Measurements from ENCODE around the gene PIK3C2A. TPM values are rescaled to one million over a fixed set of nuclear protein-coding genes. Genes with fewer than 3 reads are reported as not detected.

The PIK3C2A gene
- total and polyA plus RNA-seq, 2 of the 13 experiments (the other 11 are each of a cell fraction or from before 2014, with no cell fraction given) = 27.5 to 49.9 TPM

DNA sequence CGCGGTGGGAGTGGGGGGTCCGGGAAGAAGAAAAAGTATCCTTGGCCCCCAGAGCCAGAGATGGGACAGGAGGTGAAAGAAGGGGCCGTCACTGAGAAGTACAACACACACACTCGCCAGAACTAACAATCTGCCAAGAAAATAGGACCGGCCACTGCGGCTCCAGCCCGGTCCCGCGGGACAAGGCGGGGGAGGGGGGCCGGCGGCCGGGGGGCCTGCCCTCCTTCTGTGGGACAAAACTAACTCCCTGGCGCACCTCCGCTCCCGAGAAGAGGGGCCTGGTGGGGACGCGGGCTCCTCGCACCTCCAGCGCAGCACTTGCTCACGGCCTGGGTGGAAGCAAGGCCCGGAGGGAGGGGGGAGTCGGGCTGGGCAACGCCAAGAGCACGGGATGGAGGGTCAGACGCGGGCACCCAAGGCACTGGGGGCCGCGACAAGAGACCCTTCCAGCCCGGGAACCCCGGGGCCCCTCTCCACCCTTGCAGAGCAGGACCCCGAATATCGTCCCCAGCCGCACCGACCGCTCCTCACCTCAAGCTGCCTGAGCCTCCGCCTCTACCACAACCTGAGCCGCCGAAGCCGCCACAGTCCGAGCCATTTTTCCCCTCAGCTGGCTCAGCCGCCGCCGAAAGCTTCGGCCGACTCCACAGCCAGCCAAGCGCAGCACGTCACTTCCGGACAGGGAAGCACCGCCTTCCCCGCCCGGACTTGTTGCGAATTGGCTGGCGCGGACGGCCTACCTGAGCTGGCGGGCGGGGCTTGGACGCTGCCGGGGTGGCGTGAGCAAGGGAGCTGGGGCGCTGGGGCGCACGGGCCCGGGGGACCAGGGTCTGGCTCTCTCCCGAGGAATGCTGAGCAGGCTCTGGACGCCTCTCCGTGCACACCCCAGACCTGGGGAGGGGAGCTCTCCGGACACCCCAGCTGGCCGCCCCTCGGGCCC, at the start of gene PIK3C2A (continued):
- TF ChIP-seq, protein P1, sequence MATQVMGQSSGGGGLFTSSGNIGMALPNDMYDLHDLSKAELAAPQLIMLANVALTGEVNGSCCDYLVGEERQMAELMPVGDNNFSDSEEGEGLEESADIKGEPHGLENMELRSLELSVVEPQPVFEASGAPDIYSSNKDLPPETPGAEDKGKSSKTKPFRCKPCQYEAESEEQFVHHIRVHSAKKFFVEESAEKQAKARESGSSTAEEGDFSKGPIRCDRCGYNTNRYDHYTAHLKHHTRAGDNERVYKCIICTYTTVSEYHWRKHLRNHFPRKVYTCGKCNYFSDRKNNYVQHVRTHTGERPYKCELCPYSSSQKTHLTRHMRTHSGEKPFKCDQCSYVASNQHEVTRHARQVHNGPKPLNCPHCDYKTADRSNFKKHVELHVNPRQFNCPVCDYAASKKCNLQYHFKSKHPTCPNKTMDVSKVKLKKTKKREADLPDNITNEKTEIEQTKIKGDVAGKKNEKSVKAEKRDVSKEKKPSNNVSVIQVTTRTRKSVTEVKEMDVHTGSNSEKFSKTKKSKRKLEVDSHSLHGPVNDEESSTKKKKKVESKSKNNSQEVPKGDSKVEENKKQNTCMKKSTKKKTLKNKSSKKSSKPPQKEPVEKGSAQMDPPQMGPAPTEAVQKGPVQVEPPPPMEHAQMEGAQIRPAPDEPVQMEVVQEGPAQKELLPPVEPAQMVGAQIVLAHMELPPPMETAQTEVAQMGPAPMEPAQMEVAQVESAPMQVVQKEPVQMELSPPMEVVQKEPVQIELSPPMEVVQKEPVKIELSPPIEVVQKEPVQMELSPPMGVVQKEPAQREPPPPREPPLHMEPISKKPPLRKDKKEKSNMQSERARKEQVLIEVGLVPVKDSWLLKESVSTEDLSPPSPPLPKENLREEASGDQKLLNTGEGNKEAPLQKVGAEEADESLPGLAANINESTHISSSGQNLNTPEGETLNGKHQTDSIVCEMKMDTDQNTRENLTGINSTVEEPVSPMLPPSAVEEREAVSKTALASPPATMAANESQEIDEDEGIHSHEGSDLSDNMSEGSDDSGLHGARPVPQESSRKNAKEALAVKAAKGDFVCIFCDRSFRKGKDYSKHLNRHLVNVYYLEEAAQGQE (IDR thresholded peaks at IDR 0.05; ENCODE audit: borderline replicate concordance in 1 of 2, low read depth in 1 of 2, low read length in 2 of 2) = peak in 1 of 2 experiments; percentile 46; a peak in 1 of 4 replicates
- TF ChIP-seq ZNF605 (CRISPR knock-in tag; IDR thresholded peaks at IDR 0.05) = peak; percentile 89
- no peak for TF ChIP-seq ZNF33A (CRISPR knock-in tag; IDR thresholded peaks at IDR 0.05; ENCODE audit: borderline replicate concordance)
- TF ChIP-seq, protein P2, sequence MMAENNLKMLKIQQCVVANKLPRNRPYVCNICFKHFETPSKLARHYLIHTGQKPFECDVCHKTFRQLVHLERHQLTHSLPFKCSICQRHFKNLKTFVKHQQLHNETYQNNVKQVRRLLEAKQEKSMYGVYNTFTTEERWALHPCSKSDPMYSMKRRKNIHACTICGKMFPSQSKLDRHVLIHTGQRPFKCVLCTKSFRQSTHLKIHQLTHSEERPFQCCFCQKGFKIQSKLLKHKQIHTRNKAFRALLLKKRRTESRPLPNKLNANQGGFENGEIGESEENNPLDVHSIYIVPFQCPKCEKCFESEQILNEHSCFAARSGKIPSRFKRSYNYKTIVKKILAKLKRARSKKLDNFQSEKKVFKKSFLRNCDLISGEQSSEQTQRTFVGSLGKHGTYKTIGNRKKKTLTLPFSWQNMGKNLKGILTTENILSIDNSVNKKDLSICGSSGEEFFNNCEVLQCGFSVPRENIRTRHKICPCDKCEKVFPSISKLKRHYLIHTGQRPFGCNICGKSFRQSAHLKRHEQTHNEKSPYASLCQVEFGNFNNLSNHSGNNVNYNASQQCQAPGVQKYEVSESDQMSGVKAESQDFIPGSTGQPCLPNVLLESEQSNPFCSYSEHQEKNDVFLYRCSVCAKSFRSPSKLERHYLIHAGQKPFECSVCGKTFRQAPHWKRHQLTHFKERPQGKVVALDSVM (CRISPR knock-in tag; IDR thresholded peaks at IDR 0.05) = peak; percentile 37; the same call in 1 of the 2 replicates
- 0 out of 2 replicates have a peak, but pooled peaks have one; percentile 13 for TF ChIP-seq JUN (CRISPR knock-in tag; IDR thresholded peaks at IDR 0.05)
- TF ChIP-seq FOXJ3 (CRISPR knock-in tag; IDR thresholded peaks at IDR 0.05; ENCODE audit: borderline replicate concordance) = no peak
- no peak for TF ChIP-seq FOXP1 (IDR thresholded peaks at IDR 0.05)
- no peak for TF ChIP-seq FOXP1 (CRISPR knock-in tag; IDR thresholded peaks at IDR 0.05)
- peak; percentile 26; the same call in 1 of the 2 replicates for TF ChIP-seq SOX5 (CRISPR knock-in tag; IDR thresholded peaks at IDR 0.05; ENCODE audit: borderline replicate concordance)
- no peak; the same call in 1 of the 2 replicates for TF ChIP-seq SMYD3 (CRISPR knock-in tag; IDR thresholded peaks at IDR 0.05)
- TF ChIP-seq, protein P3, sequence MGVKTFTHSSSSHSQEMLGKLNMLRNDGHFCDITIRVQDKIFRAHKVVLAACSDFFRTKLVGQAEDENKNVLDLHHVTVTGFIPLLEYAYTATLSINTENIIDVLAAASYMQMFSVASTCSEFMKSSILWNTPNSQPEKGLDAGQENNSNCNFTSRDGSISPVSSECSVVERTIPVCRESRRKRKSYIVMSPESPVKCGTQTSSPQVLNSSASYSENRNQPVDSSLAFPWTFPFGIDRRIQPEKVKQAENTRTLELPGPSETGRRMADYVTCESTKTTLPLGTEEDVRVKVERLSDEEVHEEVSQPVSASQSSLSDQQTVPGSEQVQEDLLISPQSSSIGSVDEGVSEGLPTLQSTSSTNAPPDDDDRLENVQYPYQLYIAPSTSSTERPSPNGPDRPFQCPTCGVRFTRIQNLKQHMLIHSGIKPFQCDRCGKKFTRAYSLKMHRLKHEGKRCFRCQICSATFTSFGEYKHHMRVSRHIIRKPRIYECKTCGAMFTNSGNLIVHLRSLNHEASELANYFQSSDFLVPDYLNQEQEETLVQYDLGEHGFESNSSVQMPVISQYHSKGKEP (CRISPR knock-in tag; IDR thresholded peaks at IDR 0.05) = no peak
- no peak for TF ChIP-seq ZBTB3 (CRISPR knock-in tag; IDR thresholded peaks at IDR 0.05; ENCODE audit: borderline replicate concordance, low read depth)
- TF ChIP-seq ZNF451 (CRISPR knock-in tag; IDR thresholded peaks at IDR 0.05) = no peak
- no peak for TF ChIP-seq ZC3H4 (CRISPR knock-in tag; IDR thresholded peaks at IDR 0.05; ENCODE audit: borderline replicate concordance)
- TF ChIP-seq, protein P4, sequence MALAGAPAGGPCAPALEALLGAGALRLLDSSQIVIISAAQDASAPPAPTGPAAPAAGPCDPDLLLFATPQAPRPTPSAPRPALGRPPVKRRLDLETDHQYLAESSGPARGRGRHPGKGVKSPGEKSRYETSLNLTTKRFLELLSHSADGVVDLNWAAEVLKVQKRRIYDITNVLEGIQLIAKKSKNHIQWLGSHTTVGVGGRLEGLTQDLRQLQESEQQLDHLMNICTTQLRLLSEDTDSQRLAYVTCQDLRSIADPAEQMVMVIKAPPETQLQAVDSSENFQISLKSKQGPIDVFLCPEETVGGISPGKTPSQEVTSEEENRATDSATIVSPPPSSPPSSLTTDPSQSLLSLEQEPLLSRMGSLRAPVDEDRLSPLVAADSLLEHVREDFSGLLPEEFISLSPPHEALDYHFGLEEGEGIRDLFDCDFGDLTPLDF (CRISPR knock-in tag; IDR thresholded peaks at IDR 0.05) = peak; percentile 15; the same call in 1 of the 2 replicates
- TF ChIP-seq GATA4 (IDR thresholded peaks at IDR 0.05; ENCODE audit: borderline replicate concordance, low read depth) = 0 out of 2 replicates have a peak, but pooled peaks have one; percentile 59
- TF ChIP-seq HDAC2 (CRISPR knock-in tag; IDR thresholded peaks at IDR 0.05) = no peak

All from HepG2 (cell line).